ENCODE results near the gene FBN3.

- TF ChIP-seq SUZ12 (IDR thresholded peaks at IDR 0.05; ENCODE audit: extremely low read depth, insufficient read depth, insufficient read length) (no peak), YY1 (IDR thresholded peaks at IDR 0.05; ENCODE audit: insufficient read depth, insufficient read length) (no peak)
Measured at GRCh38 chr19:8045872-8046568, 103.4 kb downstream of the FBN3 start.

Measured in NT2/D1 (cell line).